HG03066 (cell line): Measurements from ENCODE around the gene PCDHGA1.
"Not testable (repeated sequence)": the region's sequence is repeated elsewhere in the genome, so short reads cannot be mapped to it uniquely, and the experiment has no call there.

Experiments used
- ATAC-seq: cut with Tn5 transposase; IDR thresholded peaks from one replicate; pipeline ENCODE4 v1.9.1; 2021; ENCODE audit warnings: low read depth; ENCODE audit not compliant: unreplicated experiment

The PCDHGA1 gene

DNA sequence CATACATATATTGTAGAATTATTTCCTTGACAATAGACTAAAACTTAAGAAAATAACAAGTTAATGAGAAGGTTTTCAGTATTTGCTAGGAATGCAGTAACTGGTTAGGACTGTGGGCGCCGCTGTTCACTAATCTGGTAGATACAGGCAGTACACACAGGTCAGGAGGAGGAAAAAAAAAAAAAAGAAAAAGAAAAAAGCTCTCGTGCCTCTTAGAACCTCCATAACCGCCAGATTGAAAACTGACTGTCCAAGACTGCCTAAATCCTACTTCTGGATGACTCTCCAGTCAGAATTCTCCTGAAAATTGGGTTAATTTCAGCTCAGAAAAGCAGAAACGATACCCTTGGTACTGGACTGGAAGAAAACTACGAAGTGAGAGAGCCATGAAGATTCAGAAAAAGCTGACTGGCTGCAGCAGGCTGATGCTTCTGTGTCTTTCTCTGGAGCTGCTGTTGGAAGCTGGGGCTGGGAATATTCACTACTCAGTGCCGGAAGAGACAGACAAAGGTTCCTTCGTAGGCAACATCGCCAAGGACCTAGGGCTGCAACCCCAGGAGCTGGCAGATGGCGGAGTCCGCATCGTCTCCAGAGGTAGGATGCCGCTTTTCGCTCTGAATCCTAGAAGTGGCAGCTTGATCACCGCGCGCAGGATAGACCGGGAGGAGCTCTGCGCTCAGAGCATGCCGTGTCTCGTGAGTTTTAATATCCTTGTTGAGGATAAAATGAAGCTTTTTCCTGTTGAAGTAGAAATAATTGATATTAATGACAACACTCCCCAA is at the start of gene PCDHGA1:
TSS of gene PCDHGA1 (plus strand) at position 216 of the 782 bp plus-strand sequence.
- ATAC-seq = peak; percentile 52

DNA sequence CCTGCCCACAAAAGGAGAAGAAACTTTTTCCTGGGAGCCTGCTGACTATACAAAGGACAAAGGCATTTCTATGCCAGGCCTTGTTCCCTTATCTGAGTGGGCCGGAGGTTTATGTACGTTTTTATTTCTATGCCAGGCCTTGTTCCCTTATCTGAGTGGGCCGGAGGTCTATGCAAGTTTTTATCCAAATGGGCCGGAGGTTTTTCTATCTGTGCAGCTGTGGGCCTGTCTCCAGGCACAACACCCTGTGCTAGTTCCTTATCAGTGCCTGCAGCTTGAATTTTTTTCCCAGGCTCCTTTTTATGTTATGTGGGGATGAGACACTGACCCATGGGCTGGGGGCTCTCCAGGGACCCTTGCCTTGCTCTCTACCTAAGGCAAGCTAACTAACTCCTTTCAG is 31.9 kb upstream of the PCDHGA1 start:
- no peak for ATAC-seq

GRCh38 chr5:141303756-141304155 is 26.6 kb upstream of the PCDHGA1 start, which contains the start of gene SLC25A2:
Gene SLC25A2 (minus strand): TSS chr5:141304049. CDS start chr5:141303865, 184 bp downstream.
- no peak for ATAC-seq

- ATAC-seq = no peak
Measured at GRCh38 chr5:141306630-141307029, 23.7 kb upstream of the PCDHGA1 start.

- no peak for ATAC-seq
Measured at GRCh38 chr5:141313711-141314110, 16.6 kb upstream of the PCDHGA1 start.

- not testable (repeated sequence) for ATAC-seq
Measured at GRCh38 chr5:141316963-141317362, 13.4 kb upstream of the PCDHGA1 start.

DNA sequence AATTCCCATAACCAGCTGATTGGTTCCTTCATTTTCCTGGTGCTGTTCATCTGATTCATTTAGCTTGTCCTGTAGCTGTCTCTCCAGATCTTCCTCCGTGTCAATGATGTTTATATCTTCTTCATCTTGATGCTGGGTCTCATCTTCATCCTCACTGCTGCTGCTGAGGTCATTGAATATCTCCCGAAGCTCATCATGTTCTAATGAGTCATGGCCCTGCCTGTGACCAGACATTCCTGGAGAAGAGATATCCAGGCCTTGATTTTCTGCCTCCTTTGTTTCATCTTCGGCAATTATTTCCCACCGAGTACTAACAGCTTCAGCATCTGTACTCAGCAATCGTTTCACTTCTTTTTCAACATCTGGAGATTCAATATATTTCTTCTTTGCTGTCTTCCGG is 11.1 kb upstream of the PCDHGA1 start:
- no peak for ATAC-seq

- ATAC-seq = no peak
Measured at GRCh38 chr5:141319699-141320098, 10.6 kb upstream of the PCDHGA1 start.

- peak; percentile 93 for ATAC-seq
Measured at GRCh38 chr5:141320225-141321169, 9.8 kb upstream of the PCDHGA1 start, which contains the start of gene TAF7. Gene TAF7 (minus strand): TSS chr5:141320784. CDS start chr5:141320044, 740 bp downstream.

DNA sequence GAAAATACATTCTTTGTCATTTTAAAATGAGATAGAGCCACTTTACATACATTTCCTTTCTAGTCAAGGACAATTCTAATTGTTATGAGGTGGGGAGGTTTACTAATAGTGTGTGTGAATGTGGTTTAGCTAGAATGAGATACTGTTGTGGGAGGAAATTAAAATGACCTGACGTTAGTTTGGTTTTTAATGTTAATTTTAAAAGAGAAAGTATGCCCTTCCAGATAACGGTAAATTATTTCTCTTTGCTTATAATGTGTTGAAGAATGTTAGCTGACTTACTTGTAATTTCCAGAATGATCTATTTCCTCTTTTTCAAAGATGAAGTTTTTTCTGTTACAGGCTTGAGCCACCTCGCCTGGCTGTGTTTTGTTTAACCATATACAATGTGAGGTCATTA is 8.1 kb upstream of the PCDHGA1 start:
- ATAC-seq = no peak

GRCh38 chr5:141326088-141326854 is 4.0 kb upstream of the PCDHGA1 start:
- peak; percentile 62 for ATAC-seq

GRCh38 chr5:141328231-141328630 is 2.1 kb upstream of the PCDHGA1 start:
- ATAC-seq = no peak

- ATAC-seq = not testable (repeated sequence)
Measured at GRCh38 chr5:141332571-141332970, 2.3 kb downstream of the PCDHGA1 start.

DNA sequence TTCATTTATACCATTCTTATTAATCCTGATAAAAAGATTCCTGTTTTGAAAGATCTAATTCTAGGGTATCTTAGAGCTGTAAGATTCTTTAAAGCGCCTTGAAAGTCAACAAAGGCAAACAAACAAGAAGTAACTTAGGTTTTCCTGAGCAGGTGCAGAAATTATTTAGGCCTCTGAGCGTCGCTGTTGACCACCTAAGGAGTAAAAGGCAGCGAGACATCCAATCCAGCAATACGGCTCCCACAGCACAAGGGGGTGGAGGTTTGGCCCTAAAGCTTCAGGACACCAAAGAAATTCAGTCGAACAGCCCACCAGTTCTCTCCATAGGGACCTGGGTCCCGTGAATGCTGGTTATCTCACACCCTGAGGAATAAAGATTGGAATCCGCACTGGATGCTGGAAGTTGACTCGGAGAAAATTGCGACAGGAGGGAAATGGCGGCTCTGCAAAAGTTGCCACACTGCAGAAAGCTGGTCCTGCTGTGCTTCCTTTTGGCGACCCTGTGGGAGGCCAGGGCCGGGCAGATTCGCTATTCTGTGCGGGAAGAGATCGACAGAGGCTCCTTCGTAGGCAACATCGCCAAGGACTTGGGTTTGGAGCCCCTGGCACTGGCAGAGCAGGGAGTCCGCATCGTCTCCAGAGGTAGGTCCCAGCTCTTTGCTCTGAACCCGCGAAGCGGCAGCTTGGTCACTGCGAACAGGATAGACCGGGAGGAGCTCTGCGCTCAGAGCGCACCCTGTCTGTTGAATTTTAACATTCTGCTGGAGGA is 8.4 kb downstream of the PCDHGA1 start, which contains the start of gene PCDHGA2:
TSS of gene PCDHGA2 (plus strand) at position 223 of the 769 bp plus-strand sequence.
- ATAC-seq = no peak

GRCh38 chr5:141340781-141341354 is 10.6 kb downstream of the PCDHGA1 start:
- not testable (repeated sequence) for ATAC-seq

GRCh38 chr5:141342773-141343172 is 12.5 kb downstream of the PCDHGA1 start:
- no peak for ATAC-seq

DNA sequence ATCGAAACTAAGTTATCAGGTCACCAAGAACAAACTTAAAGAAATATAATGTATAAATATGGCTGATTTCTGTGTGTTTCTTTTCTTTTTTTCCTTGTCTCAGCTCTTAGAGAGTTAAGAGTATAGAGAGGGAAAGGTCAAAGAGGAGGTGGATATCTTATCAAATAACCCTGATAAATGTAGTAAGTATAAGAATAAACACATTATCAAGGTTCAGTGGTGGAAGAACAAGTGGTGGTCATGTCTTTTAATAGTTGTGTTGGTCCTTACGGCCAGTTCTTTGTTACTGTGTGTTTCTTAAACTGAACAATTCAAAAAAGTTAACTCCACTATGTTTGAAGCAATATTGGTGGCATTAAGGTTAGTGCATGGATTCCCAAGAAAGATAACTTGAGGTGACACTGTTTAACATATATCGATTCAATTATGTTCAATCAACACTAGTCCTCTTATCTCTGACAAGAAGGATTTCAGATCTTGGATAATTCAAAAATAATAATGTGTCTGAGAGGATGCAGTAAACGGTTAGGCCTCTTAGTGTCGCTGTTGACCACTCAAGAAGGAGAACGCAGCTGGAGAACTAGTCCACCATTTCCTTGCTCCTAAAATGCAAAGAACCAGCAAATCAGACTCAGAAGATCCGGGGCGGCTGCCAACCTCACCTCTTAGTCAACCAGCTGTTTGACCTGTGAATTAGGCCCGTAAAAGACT is 13.1 kb downstream of the PCDHGA1 start, which contains the start of gene PCDHGA3:
TSS of gene PCDHGA3 (plus strand) at position 588 of the 711 bp plus-strand sequence. CDS start 205 bp downstream, outside the sequence.
- no peak for ATAC-seq

GRCh38 chr5:141343953-141344463 is 13.7 kb downstream of the PCDHGA1 start:
- ATAC-seq = no peak
